Ovary (tissue), 9 donors: ENCODE measurements around the gene MEMO1. TPM values are rescaled to one million over a fixed set of nuclear protein-coding genes. Genes with fewer than 3 reads are reported as not detected.

Experiments used
- DNase-seq, 5 donors: peaks; one replicate each; pipeline ENCODE4 v3.0.0-alpha.2; 2019 to 2020
- H3K27ac ChIP-seq, 2 donors: fragments of 200-600 bp; one replicate each; pipeline versions ENCODE4 v1.5.1 to v1.8.0; 2019 to 2022
- H3K27me3 ChIP-seq: fragments of 200-600 bp; one replicate; pipeline ENCODE4 v1.8.0; 2022
- H3K36me3 ChIP-seq: fragments of 200-600 bp; sonication (generic); one replicate; pipeline ENCODE4 v1.5.1; 2019
- H3K4me1 ChIP-seq: one replicate; pipeline ENCODE4 v1.8.1; 2013; ENCODE audit warnings: mild to moderate bottlenecking, moderate library complexity; ENCODE audit not compliant: insufficient read depth
- H3K4me3 ChIP-seq: fragments of 200-600 bp; sonication (generic); one replicate; pipeline ENCODE4 v1.5.1; 2017
- H3K9me3 ChIP-seq, 2 donors: fragments of 200-600 bp in 1 of 2; sonication (generic) in 1 of 2; one replicate each; pipeline versions ENCODE4 v1.5.1 to v1.8.1; 2013 to 2019; ENCODE audit warnings: mild to moderate bottlenecking in 1 of 2, moderate library complexity in 1 of 2
- CTCF ChIP-seq, 3 donors: fragments of 450-650 bp in 2 of 3; fragments of 200-600 bp in 1 of 3; IDR thresholded peaks; one replicate each; pipeline versions ENCODE4 v1.5.1 to v1.8.0; 2016 to 2022; ENCODE audit warnings: antibody characterized with exemption in 3 of 3, mild to moderate bottlenecking in 1 of 3
- EP300 ChIP-seq: sonication (generic); formaldehyde crosslinking; IDR thresholded peaks from one replicate; pipeline ENCODE4 v1.6.1; 2017; ENCODE audit warnings: antibody characterized with exemption
- POLR2A ChIP-seq: fragments of 450-650 bp; IDR thresholded peaks from one replicate; pipeline ENCODE4 v1.6.1; 2017; ENCODE audit warnings: antibody characterized with exemption, mild to moderate bottlenecking, moderate library complexity
- WGBS, 3 donors: extraction: QIAGEN DNeasy Blood & Tissue Kit in 1 of 3; methylation state at CpG; one replicate each; pipeline versions ENCODE4 v1.1.5 to v1.1.7; 2013 to 2017; 5-methylcytosine and 5-hydroxymethylcytosine counted together
- intact Hi-C, 4 donors: fragments of 100-400 bp; cut with DNase I; formaldehyde crosslinking; loops; one replicate each; pipeline versions ENCODE4 v1.11.0 to v1.15.1; 2022 to 2023
- polyA plus RNA-seq, 2 donors: library from polyadenylated mRNA; stranded (reverse); fragments of 200-250 nt in 1 of 2; fragments of 350-450 nt in 1 of 2; fragmentation: Illumina TruSeq in 1 of 2; extraction: RNeasy Lipid Tissue Mini Kit (QIAGEN cat#74804) in 1 of 2; gene quantifications; one replicate each; pipeline ENCODE4 v1.2.3, GENCODE V29; 2013 to 2014
- total RNA-seq, 7 donors: library from RNA; depleted of rRNA in 2 of 7; stranded (reverse); fragments of >200 nt in 2 of 7; fragmentation: NEBNext Ultra II Directional in 3 of 7; extraction: Animal tissue kit (Norgen Biotek cat#: 25700) in 3 of 7; gene quantifications; one replicate each; pipeline versions ENCODE4 v1.1.0 to v1.2.4, GENCODE V29; 2016 to 2023
- donor health status: DM: no; HTN: no; CAD: no; lungs with moderate emphysema.
- donor health status: DM: no; HTN: no; CAD: no.
- donor health status: Bipolar disorder and iron deficiency.
- donor health status: DM: yes; HTN: yes; CAD: no.
- donor health status: DM: no; HTN: no; CAD: no.
- donor health status: DM: yes; HTN: yes; CAD: no.

Gene MEMO1
- total and polyA plus RNA-seq, 9 donors: 19.0 to 41.3 (median 28.9) TPM

- H3K4me1 ChIP-seq: no peaks in the 10 kb centered on the region
- WGBS, 3 donors: 93 to 97% (median 96%) methylated on average over 3 of the region's 3 CpGs
- no peak for DNase-seq
- no peaks in the 10 kb centered on the region for H3K9me3 ChIP-seq
- H3K27me3 ChIP-seq: no peaks in the 10 kb centered on the region
- no peaks in the 10 kb centered on the region for H3K36me3 ChIP-seq
- H3K4me3 ChIP-seq: no peak overlapping the region
- H3K27ac ChIP-seq: no peak overlapping the region
- TF ChIP-seq CTCF (IDR thresholded peaks at IDR 0.05): no peak
- TF ChIP-seq EP300: no peak
- no peak for TF ChIP-seq POLR2A
- intact Hi-C loops: no loop called here
Measured at GRCh38 chr2:31937741-31938140, 73.1 kb downstream of the MEMO1 start.

GRCh38 chr2:31935370-31935769 lies 75.4 kb downstream of the MEMO1 start:
- H3K4me3 ChIP-seq: no peak overlapping the region

GRCh38 chr2:31933066-31933465 lies 77.7 kb downstream of the MEMO1 start:
- H3K4me1 ChIP-seq: no peaks in the 10 kb centered on the region
- no peaks in the 10 kb centered on the region for H3K27me3 ChIP-seq
- TF ChIP-seq EP300 (no peak), CTCF (IDR thresholded peaks at IDR 0.05) (no peak), POLR2A (no peak)
- DNase-seq: no peak
- 95 to 97% (median 97%) methylated on average over 4 of the region's 4 CpGs for WGBS, 3 donors
- H3K4me3 ChIP-seq: no peak overlapping the region
- intact Hi-C loops: no loop called here
- no peaks in the 10 kb centered on the region for H3K9me3 ChIP-seq
- H3K36me3 ChIP-seq: no peaks in the 10 kb centered on the region
- H3K27ac ChIP-seq: no peak overlapping the region

More at GRCh38 chr2:31935370-31935769, 75.4 kb downstream of the MEMO1 start:
- Histone ChIP-seq H3K27ac (no peak overlapping the region), H3K27me3 (no peaks in the 10 kb centered on the region), H3K36me3 (no peaks in the 10 kb centered on the region), H3K9me3 (no peaks in the 10 kb centered on the region), H3K4me1 (no peaks in the 10 kb centered on the region)
- intact Hi-C loops: no loop called here
- WGBS, 3 donors: 80 to 83% (median 81%) methylated on average over 4 of the region's 4 CpGs
- no peak for DNase-seq
- TF ChIP-seq EP300 (no peak), CTCF (IDR thresholded peaks at IDR 0.05) (no peak), POLR2A (no peak)

GRCh38 chr2:31932589-31932988 lies 78.2 kb downstream of the MEMO1 start:
- Histone ChIP-seq H3K4me1 (no peaks in the 10 kb centered on the region), H3K27ac (no peak overlapping the region), H3K36me3 (no peaks in the 10 kb centered on the region), H3K4me3 (no peak overlapping the region), H3K27me3 (no peaks in the 10 kb centered on the region), H3K9me3 (no peaks in the 10 kb centered on the region)
- TF ChIP-seq CTCF (IDR thresholded peaks at IDR 0.05) (no peak), EP300 (no peak), POLR2A (no peak)
- WGBS, 3 donors: 91 to 96% (median 95%) methylated on average over 5 of the region's 5 CpGs
- no peak for DNase-seq
- intact Hi-C loops: no loop called here

GRCh38 chr2:31931916-31932315 lies 78.9 kb downstream of the MEMO1 start:
- WGBS, 3 donors: 90 to 92% (median 90%) methylated on average over 4 of the region's 4 CpGs
- Histone ChIP-seq H3K27me3 (no peaks in the 10 kb centered on the region), H3K4me1 (no peaks in the 10 kb centered on the region), H3K4me3 (no peak overlapping the region), H3K9me3 (no peaks in the 10 kb centered on the region), H3K27ac (no peak overlapping the region), H3K36me3 (no peaks in the 10 kb centered on the region)
- intact Hi-C loops: no loop called here
- DNase-seq: no peak
- TF ChIP-seq EP300: no peak
- TF ChIP-seq CTCF (IDR thresholded peaks at IDR 0.05): no peak
- no peak for TF ChIP-seq POLR2A
